GM12892 (cell line): ENCODE results near the gene PMEPA1.

Source experiments
- POLR2A ChIP-seq: IDR thresholded peaks from 2 replicates; pipeline ENCODE4 v1.6.1; 2011; ENCODE audit warnings: low read depth, low read length, control low read depth
- POLR2AphosphoS5 ChIP-seq: IDR thresholded peaks from 2 replicates; pipeline ENCODE4 v1.6.1; 2011; ENCODE audit warnings: low read depth, low read length, control low read depth
- TAF1 ChIP-seq: IDR thresholded peaks from 2 replicates; pipeline ENCODE4 v1.6.1; 2011; ENCODE audit warnings: low read depth, mild to moderate bottlenecking, control low read depth, low read length, borderline replicate concordance

GRCh38 chr20:57660181-57660921, 49.5 kb downstream of the PMEPA1 start:
- TF ChIP-seq POLR2AphosphoS5, result no peak
- no peak for TF ChIP-seq TAF1
- TF ChIP-seq POLR2A, result no peak
